Measurements from ENCODE around the gene GNG2.

DNA sequence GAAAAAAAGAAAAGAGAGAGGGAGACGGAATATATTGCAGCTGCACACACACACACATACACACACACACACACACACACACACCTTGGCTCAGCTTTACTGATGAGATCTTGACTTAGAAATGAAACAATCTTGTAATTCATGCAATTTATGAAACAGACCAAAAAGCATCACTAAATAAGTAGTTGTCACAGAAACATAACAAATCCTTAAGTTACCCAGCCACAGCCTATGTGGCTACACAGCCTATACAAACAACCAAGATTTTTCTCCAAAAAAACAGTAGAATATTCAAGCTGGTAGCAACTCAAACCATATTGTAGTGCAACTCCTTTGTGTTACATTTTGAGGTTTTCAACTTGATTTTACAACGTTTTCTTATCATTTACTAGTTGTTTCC is 37.9 kb upstream of the GNG2 start:
- TF ChIP-seq GATA3 (IDR thresholded peaks at IDR 0.05; ENCODE audit: low read depth, low read length) (no peak), GATA2 (IDR thresholded peaks at IDR 0.05; ENCODE audit: low read depth, low read length) (no peak)
